ENCODE results near the gene ZKSCAN1. TPM values are rescaled to one million over a fixed set of nuclear protein-coding genes. Genes with fewer than 3 reads are reported as not detected.

ZKSCAN1 gene
- total and polyA plus RNA-seq, 2 experiments from 2014 or later, result 11.8 to 19.4 TPM

DNA sequence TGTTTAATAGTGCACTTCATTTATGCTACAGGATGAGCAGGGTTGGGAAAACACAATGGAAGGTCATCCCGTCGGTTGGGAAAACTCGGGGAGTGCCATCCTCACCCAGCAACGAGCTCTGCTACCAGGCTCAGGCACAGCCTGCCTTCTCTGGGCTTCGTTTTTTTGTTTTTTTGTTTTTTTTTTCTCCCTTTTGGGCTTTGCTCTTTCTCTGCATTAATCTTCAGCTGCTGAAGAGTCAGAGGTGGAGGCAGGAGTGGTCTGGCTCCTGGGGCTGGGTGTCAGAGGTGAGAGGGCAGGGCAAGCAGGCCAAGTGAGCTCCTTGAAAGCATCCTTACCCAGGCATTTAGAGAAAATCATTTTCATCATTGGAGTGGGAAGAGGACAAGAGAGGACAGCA lies 54.6 kb downstream of the ZKSCAN1 start:
- no peak for TF ChIP-seq ZNF331 (CRISPR knock-in tag; IDR thresholded peaks at IDR 0.05; ENCODE audit: low read depth)
- peak; percentile 24; the same call in 1 of the 2 replicates for TF ChIP-seq POLR2AphosphoS5 (IDR thresholded peaks at IDR 0.05; ENCODE audit: low read depth)
- Mint-ChIP-seq H3K36me3 (ENCODE audit: low read depth) (peaks cover 96% of the 10 kb centered on the region), H3K27ac (no peak overlapping the region), H3K4me1 (no peaks in the 10 kb centered on the region), H3K27me3 (ENCODE audit: insufficient read depth, low read depth, poor library complexity) (peaks cover 26% of the 10 kb centered on the region), H3K4me3 (no peak overlapping the region), H3K9me3 (peaks cover 68% of the 10 kb centered on the region)
- Histone ChIP-seq H4K20me1 (replicated peaks; ENCODE audit: insufficient read depth) (peaks cover 6% of the 10 kb centered on the region), H3K4me3 (no peak overlapping the region), H2AFZ (no peak overlapping the region), H3K27ac (ENCODE audit: low read depth) (no peak overlapping the region), H3K9me2 (ENCODE audit: insufficient read depth) (no peaks in the 10 kb centered on the region), H3K27me3 (ENCODE audit: insufficient read depth) (0 out of 2 replicates have a peak, but pooled peaks cover 5% of the 10 kb centered on the region), H3F3A (replicated peaks; ENCODE audit: low read depth) (peaks cover 57% of the 10 kb centered on the region), H3K36me3 (ENCODE audit: insufficient read depth) (peaks cover 66% of the 10 kb centered on the region), H3K4me2 (no peak overlapping the region), H3K79me2 (replicated peaks; ENCODE audit: insufficient read depth) (peaks cover 9% of the 10 kb centered on the region), H3K4me1 (ENCODE audit: insufficient read depth) (no peaks in the 10 kb centered on the region)
- DNase-seq (ENCODE audit: low spot score) (no peak), ATAC-seq (no peak)

- Histone ChIP-seq H3K4me2 (no peak overlapping the region), H3K27me3 (ENCODE audit: insufficient read depth) (0 out of 2 replicates have a peak, but pooled peaks cover 5% of the 10 kb centered on the region), H2AFZ (no peak overlapping the region), H3K36me3 (ENCODE audit: insufficient read depth) (peaks cover 72% of the 10 kb centered on the region), H3K4me3 (peak overlapping the region; percentile 34; the same call in 1 of the 2 replicates), H3F3A (replicated peaks; ENCODE audit: low read depth) (peaks cover 55% of the 10 kb centered on the region), H3K4me1 (ENCODE audit: insufficient read depth) (no peaks in the 10 kb centered on the region), H3K79me2 (replicated peaks; ENCODE audit: insufficient read depth) (peaks cover 20% of the 10 kb centered on the region), H3K27ac (ENCODE audit: low read depth) (no peak overlapping the region), H3K9me2 (ENCODE audit: insufficient read depth) (no peaks in the 10 kb centered on the region), H4K20me1 (replicated peaks; ENCODE audit: insufficient read depth) (peaks cover 6% of the 10 kb centered on the region)
- Mint-ChIP-seq H3K4me3 (no peak overlapping the region), H3K27ac (no peak overlapping the region), H3K9me3 (peaks cover 79% of the 10 kb centered on the region), H3K36me3 (ENCODE audit: low read depth) (peaks cover 96% of the 10 kb centered on the region), H3K4me1 (no peaks in the 10 kb centered on the region), H3K27me3 (ENCODE audit: insufficient read depth, low read depth, poor library complexity) (peaks cover 26% of the 10 kb centered on the region)
- ATAC-seq (no peak), DNase-seq (ENCODE audit: low spot score) (no peak)
- no peak for TF ChIP-seq EZH2phosphoT487 (IDR thresholded peaks at IDR 0.05; ENCODE audit: unreplicated experiment)
- no peak for TF ChIP-seq ETS1 (IDR thresholded peaks at IDR 0.05)
- TF ChIP-seq EZH2 (IDR thresholded peaks at IDR 0.05; ENCODE audit: low read depth, unreplicated experiment), result no peak
- TF ChIP-seq POLR2AphosphoS5 (IDR thresholded peaks at IDR 0.05; ENCODE audit: low read depth), result no peak
- TF ChIP-seq, protein P1, sequence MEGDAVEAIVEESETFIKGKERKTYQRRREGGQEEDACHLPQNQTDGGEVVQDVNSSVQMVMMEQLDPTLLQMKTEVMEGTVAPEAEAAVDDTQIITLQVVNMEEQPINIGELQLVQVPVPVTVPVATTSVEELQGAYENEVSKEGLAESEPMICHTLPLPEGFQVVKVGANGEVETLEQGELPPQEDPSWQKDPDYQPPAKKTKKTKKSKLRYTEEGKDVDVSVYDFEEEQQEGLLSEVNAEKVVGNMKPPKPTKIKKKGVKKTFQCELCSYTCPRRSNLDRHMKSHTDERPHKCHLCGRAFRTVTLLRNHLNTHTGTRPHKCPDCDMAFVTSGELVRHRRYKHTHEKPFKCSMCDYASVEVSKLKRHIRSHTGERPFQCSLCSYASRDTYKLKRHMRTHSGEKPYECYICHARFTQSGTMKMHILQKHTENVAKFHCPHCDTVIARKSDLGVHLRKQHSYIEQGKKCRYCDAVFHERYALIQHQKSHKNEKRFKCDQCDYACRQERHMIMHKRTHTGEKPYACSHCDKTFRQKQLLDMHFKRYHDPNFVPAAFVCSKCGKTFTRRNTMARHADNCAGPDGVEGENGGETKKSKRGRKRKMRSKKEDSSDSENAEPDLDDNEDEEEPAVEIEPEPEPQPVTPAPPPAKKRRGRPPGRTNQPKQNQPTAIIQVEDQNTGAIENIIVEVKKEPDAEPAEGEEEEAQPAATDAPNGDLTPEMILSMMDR (conservative IDR thresholded peaks at IDR 0.05; ENCODE audit: low read depth in 2 of 2), result no peak
- no peak for TF ChIP-seq STAT1 (IDR thresholded peaks at IDR 0.05; ENCODE audit: unreplicated experiment)
- TF ChIP-seq ZNF462 (CRISPR knock-in tag; IDR thresholded peaks at IDR 0.05), result no peak
- no peak for TF ChIP-seq ZNF114 (CRISPR knock-in tag; IDR thresholded peaks at IDR 0.05)
- TF ChIP-seq CREB1 (CRISPR knock-in tag; IDR thresholded peaks at IDR 0.05; ENCODE audit: low read depth), result no peak
- no peak for TF ChIP-seq JUNB (IDR thresholded peaks at IDR 0.05; ENCODE audit: unreplicated experiment)
- TF ChIP-seq NANOG (IDR thresholded peaks at IDR 0.05; ENCODE audit: borderline replicate concordance), result no peak
Observed at GRCh38 chr7:100071018-100071723, 55.8 kb downstream of the ZKSCAN1 start.

Measured in GM23338 (cell line).